Activated T-helper 17 cell treated with anti-CD3 and anti-CD28 coated beads, Interleukin-2, amount 50 U/mL, for 72 hours (primary cell): Measurements from ENCODE around the gene TCP11. TPM values are rescaled to one million over a fixed set of nuclear protein-coding genes. Genes with fewer than 3 reads are reported as not detected.
"Not testable (repeated sequence)": the region's sequence is repeated elsewhere in the genome, so short reads cannot be mapped to it uniquely, and the experiment has no call there.

Experiments used
- ATAC-seq: fragments of 150-1000 bp; cut with Tn5 transposase; replicated peaks from 2 replicates; pipeline ENCODE4 v1.10.0; 2021; ENCODE audit warnings: mild to moderate bottlenecking, moderate library complexity
- H3K27ac Mint-ChIP-seq: one replicate; pipeline ENCODE4 v1.8.0; 2022; ENCODE audit warnings: mixed read lengths
- H3K27me3 Mint-ChIP-seq: one replicate; pipeline ENCODE4 v1.8.0; 2022; ENCODE audit warnings: mixed read lengths
- H3K36me3 Mint-ChIP-seq: one replicate; pipeline ENCODE4 v1.8.0; 2022; ENCODE audit warnings: low read depth, mild to moderate bottlenecking, mixed read lengths
- H3K4me1 Mint-ChIP-seq: one replicate; pipeline ENCODE4 v1.8.0; 2022; ENCODE audit warnings: mixed read lengths
- H3K4me3 Mint-ChIP-seq: one replicate; pipeline ENCODE4 v1.8.0; 2022; ENCODE audit warnings: mild to moderate bottlenecking, mixed read lengths
- H3K9me3 Mint-ChIP-seq: one replicate; pipeline ENCODE4 v1.8.0; 2022; ENCODE audit warnings: mixed read lengths
- total RNA-seq, 2 donors: library from RNA; stranded (reverse); gene quantifications; one replicate each; pipeline ENCODE4 v1.2.3, GENCODE V29; 2022

The TCP11 gene
- total RNA-seq, 2 donors from 2014 or later: not detected

DNA sequence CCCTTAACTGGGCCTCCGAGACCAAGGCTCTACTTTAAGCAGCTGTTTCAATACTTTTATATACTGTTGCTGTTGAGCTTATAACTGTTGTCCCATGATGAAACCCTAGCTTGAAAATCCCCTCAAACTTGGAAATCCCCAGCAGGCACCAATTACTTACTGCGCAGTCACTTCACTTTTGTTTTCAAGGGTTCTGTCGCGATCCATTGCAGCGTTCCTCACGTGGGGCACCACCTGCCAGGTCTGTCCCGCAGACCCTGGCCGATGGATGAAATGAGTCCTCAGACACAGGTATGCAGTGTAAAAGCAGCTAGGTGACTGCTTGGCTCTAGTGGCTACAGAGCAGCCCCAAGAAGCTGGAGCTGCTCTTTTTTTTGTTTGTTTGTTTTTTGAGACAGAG is 33.9 kb downstream of the TCP11 start:
- H3K4me1 Mint-ChIP-seq, H3K9me3 Mint-ChIP-seq, H3K36me3 Mint-ChIP-seq: not testable (repeated sequence)
- peak overlapping the region; percentile 23 for H3K4me3 Mint-ChIP-seq
- peak; percentile 65 for ATAC-seq
- peak overlapping the region; percentile 58 for H3K27ac Mint-ChIP-seq
- H3K27me3 Mint-ChIP-seq: peaks cover 15% of the 10 kb centered on the region

DNA sequence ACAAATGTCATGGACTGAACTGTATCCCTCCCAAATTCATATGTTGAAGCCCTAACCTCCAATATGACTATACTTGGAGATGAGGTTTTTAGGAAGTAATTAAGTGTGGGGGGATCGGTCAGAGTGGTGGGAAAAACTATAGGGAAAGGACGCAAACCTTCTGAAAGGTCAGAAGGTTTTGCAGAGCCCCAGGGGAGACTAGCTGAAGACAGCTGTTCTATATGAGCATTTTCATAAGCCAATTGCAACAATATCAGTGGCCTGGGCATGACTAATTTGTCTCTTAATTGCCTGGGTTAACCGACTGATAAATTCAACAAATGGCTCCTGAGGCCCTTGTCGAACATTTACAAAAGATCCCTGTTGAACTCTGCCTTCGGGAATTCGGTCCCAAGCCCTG is 35.1 kb downstream of the TCP11 start:
- not testable (repeated sequence) for H3K4me1 Mint-ChIP-seq, H3K4me3 Mint-ChIP-seq, H3K36me3 Mint-ChIP-seq, ATAC-seq, H3K27ac Mint-ChIP-seq, H3K9me3 Mint-ChIP-seq
- H3K27me3 Mint-ChIP-seq: peaks cover 15% of the 10 kb centered on the region

DNA sequence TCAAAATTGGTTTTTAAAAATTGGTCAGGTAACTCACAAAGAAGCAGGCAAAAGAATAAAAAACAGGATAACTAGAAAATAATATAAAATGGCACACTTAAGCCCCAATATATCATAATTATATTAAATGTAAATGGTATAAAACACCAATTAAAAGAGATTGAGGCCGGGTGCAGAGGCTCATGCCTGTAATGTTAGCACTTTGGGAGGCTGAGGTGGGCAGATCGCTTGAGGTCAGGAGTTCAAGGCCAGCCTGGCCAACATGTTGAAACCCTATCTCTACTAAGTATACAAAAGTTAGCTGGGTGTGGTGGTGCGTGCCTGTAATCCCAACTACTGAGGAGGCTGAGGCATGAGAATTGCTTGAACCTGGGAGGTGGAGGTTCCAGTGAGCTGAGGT is 36.1 kb downstream of the TCP11 start:
- Mint-ChIP-seq H3K9me3 (no peaks in the 10 kb centered on the region), H3K27ac (no peak overlapping the region), H3K4me1 (no peaks in the 10 kb centered on the region), H3K36me3 (no peaks in the 10 kb centered on the region), H3K4me3 (no peak overlapping the region), H3K27me3 (peaks cover 15% of the 10 kb centered on the region)
- no peak for ATAC-seq

DNA sequence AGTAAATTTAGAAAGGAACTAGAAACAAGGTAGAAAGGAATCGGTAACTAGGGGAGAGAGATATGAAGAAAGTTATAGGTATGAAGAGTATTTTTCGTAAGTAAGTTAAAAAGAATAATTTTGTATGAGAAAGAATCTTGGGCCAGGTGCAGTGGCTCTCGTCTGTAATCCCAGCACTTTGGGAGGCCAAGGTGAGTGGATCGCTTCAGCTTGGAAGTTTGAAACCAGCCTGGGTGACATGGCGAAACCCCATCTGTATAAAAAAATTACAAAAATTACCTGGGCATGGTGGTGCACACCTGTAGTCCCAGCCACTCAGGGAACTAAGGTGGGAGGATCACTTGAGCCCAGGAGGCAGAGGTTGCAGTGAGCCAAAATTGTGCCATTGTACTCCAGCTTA is 42.0 kb downstream of the TCP11 start:
- Mint-ChIP-seq H3K4me1 (no peaks in the 10 kb centered on the region), H3K36me3 (no peaks in the 10 kb centered on the region), H3K27me3 (no peaks in the 10 kb centered on the region), H3K9me3 (no peaks in the 10 kb centered on the region), H3K4me3 (no peak overlapping the region), H3K27ac (no peak overlapping the region)
- ATAC-seq: no peak

DNA sequence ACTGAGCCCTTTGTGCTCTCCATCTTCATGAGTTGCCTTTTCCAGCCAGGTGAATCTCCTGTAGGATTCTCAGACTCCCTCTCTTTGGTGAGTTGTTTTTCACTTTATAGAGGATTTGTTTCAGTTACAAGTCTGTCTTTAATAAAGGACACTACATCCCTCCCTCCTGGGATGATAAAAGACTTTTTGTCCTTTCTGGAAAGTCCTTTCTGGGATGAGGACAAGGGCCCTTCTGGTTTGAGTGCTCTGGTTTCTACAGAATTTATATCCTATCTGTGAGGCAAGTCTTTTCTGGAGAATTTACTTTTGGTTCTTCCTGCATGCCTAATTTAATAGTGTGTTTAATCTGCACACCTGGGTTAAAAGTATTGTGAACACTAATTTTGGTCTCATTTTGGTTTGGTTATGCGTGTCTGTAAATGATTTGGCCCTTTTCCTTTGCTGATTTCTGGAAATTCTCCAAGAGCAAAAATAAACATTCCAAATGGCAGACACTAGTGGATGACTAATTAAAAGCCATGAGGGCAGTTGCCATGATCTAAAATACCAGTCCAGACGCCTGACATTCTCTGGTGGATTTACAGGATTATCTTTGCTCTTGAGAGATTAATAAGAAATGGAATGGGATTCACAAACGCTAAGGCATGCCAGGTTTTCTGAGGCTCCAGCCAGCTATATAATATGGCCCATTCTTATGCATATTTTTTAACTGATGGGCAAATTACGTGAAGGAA is 44.8 kb downstream of the TCP11 start:
- no peaks in the 10 kb centered on the region for H3K4me1 Mint-ChIP-seq
- H3K27ac Mint-ChIP-seq: no peak overlapping the region
- no peaks in the 10 kb centered on the region for H3K27me3 Mint-ChIP-seq
- no peak for ATAC-seq
- no peaks in the 10 kb centered on the region for H3K36me3 Mint-ChIP-seq
- no peaks in the 10 kb centered on the region for H3K9me3 Mint-ChIP-seq
- no peak overlapping the region for H3K4me3 Mint-ChIP-seq

DNA sequence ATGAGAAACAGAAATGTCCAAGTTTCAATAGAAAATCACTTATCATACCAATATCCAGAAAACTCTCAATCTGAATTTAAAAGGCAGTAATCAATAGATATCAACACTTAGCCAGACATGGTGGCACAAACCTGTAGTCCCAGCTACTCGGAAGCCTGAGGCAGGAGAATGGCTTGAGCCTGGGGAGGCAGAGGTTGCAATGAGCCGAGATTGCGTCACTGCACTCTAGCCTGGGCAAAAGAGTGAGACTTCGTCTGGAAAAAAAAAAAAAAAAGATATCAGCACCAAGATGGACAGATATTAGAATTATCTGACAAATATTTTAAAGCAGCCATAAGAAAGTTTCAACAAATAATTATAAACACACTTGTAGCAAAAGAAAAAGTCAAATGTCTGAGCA is 47.0 kb downstream of the TCP11 start:
- H3K27me3 Mint-ChIP-seq: no peaks in the 10 kb centered on the region

DNA sequence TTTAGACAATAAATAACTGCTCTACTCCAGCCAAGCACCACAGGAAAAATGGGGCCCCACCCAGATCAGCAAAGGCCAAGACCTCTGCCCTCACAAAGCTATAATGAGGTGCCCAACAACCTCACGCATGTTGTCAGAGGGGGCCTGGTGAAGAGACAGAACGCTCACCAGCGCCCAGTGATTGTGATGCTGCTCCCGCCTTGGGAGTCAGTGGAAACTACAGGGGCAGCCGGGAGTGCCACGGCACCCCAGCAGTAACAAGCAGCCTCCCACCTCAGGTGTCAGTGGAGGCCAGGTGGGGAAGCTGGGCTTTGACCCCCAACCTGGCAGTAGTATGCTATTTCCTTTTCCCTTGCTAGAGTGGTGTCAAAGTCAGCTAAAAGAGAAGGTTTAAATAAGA is 47.4 kb downstream of the TCP11 start:
- no peaks in the 10 kb centered on the region for H3K27me3 Mint-ChIP-seq
- H3K4me3 Mint-ChIP-seq: no peak overlapping the region
- no peaks in the 10 kb centered on the region for H3K4me1 Mint-ChIP-seq
- no peak for ATAC-seq
- H3K27ac Mint-ChIP-seq: no peak overlapping the region
- no peaks in the 10 kb centered on the region for H3K9me3 Mint-ChIP-seq
- H3K36me3 Mint-ChIP-seq: peaks cover under 1% of the 10 kb centered on the region

More for the DNA sequence above, 47.0 kb downstream of the TCP11 start:
- no peaks in the 10 kb centered on the region for H3K36me3 Mint-ChIP-seq
- H3K4me3 Mint-ChIP-seq: no peak overlapping the region
- no peaks in the 10 kb centered on the region for H3K4me1 Mint-ChIP-seq
- H3K9me3 Mint-ChIP-seq: no peaks in the 10 kb centered on the region
- no peak overlapping the region for H3K27ac Mint-ChIP-seq
- no peak for ATAC-seq

DNA sequence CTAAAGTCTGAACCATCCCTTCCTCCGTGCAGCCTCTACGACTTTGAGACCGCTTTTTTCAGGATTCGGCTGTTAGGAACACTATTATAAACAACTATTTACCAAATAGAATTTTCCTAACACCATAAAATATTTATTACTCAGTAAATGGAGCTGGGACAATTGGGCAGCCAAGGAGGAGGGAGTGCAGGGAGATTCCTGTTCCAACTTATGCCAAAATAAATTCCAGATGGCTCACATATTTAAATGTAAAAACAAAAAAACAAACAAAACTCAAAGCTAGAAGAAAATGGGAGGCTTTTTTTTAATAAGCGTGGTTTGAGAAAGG is 48.1 kb downstream of the TCP11 start:
- H3K27me3 Mint-ChIP-seq: no peaks in the 10 kb centered on the region
- ATAC-seq: no peak
- no peak overlapping the region for H3K27ac Mint-ChIP-seq
- no peak overlapping the region for H3K4me3 Mint-ChIP-seq
- peaks cover 5% of the 10 kb centered on the region for H3K36me3 Mint-ChIP-seq
- no peaks in the 10 kb centered on the region for H3K9me3 Mint-ChIP-seq
- no peaks in the 10 kb centered on the region for H3K4me1 Mint-ChIP-seq

DNA sequence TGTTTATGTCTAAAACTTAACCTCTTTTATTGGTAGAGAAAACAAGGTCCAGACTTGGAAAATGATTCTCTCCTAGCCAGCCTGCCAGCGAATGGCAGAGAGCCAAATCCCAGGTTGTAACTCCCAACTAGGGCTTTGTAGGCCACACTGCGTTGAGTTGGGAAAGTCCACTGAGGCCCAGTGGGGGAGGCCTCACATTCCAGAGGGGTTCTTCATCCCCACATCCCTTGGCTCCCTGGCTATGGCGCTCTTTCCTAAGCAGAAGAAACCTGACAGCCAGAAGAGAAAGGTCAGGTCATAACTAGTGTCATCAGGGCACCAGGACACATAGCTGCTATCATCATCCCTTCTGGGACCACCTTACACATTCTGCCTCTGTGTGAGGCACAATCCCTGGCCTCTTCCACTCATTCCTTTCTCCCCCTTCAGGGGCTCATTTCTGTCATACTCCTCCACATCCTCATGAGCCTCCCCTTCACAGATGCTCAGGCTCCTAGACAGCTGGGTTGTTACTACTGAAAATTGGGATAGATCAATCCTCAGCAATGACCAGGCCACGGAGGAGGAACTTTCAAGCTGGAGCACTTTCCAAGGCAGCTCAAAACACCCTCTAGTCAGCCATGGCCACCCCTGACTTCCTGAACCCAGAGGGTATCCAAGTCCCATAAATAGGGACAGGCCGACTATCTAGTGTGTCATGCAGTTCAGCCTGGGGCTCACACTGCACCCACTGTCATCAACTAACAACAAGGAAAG is 48.6 kb downstream of the TCP11 start:
- Mint-ChIP-seq H3K27me3 (no peaks in the 10 kb centered on the region), H3K4me3 (no peak overlapping the region), H3K27ac (no peak overlapping the region), H3K9me3 (no peaks in the 10 kb centered on the region), H3K36me3 (peaks cover 9% of the 10 kb centered on the region), H3K4me1 (no peaks in the 10 kb centered on the region)
- ATAC-seq: no peak

DNA sequence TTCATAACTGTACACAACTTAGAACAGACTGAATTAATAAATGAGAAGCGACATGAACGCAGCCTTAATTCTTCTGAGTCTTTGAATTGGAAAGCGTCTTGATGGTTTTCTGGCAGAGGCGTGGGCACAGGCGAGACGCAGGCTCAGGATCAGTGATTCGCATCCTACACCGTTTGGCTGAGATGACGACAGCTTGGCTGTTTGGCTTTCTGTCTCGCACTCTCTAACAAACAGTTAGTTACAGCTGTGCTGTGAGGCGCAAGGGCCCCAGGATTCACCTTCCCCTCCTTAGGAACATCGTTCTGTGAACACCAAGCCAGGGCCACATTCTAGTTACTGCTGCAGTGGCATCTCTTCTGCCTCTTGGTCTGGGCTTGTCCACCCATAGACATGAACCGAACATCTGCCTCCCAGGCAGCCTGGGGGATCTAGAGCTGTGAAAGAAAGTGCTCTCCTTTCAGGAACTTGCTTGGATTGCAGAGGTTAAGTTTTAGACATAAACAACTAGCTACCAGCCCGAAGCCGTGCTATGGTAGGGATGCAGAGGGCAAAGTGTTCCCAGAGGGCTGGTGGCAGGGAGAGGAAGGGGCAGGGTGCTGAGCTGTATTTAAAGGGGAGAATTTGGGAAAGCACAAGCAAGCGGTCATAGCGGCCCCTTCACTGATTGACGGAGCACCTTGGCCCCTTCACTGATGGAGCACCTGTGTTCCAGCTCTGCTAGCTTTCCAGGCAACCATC is 49.6 kb downstream of the TCP11 start:
- H3K4me3 Mint-ChIP-seq: no peak overlapping the region
- H3K27me3 Mint-ChIP-seq: no peaks in the 10 kb centered on the region
- no peak overlapping the region for H3K27ac Mint-ChIP-seq
- peaks cover 20% of the 10 kb centered on the region for H3K36me3 Mint-ChIP-seq
- ATAC-seq: no peak
- no peaks in the 10 kb centered on the region for H3K9me3 Mint-ChIP-seq
- no peaks in the 10 kb centered on the region for H3K4me1 Mint-ChIP-seq

DNA sequence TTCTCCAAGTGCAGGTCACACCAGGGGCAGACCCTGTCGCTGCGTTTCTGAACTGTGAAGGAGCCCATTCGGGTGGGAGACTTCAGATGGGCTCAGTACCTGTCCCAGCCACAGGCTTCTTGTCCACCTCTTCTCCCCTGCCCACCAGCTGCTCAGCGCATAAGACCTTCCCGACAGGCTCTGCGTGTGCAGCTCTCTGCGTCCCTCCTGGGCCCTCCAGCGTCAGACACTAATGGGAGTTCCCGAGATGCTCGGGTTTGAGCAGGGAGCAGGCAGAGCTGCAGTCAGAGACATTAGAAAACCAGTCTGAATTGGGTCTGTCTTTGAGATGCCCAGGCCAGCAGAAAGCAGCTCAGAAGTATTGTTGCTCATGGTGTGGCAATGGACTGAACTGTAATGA is 50.4 kb downstream of the TCP11 start:
- ATAC-seq: no peak
- Mint-ChIP-seq H3K27me3 (no peaks in the 10 kb centered on the region), H3K27ac (no peak overlapping the region), H3K4me1 (no peaks in the 10 kb centered on the region), H3K4me3 (no peak overlapping the region), H3K36me3 (peaks cover 25% of the 10 kb centered on the region), H3K9me3 (no peaks in the 10 kb centered on the region)

DNA sequence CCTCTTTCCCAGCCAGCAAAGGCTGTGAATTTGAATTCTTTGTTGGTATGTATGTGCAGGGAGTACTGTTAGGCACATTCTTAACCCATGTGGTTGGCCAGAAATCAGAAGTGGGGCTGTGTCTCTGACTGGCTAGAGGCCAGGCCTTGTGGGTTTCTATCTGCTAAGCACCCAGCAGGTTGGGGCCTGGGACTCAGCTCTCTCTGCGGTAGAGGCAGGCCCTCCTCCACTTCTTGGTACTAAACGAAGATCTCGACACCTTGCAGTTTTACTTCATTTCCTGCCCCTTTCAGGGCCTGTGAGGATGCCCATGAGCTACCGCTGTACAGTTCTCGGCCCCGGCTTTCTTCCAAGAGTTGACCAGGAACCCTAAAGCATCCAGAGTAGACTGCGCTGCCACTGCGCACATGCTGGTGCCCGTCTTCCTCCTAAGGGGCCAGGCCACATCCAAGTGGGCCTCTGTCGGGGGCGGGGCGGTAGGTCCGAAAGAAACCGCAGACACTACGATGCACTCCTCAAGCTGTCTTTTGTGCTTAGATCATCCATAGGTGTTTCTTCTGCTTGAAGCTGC is 51.1 kb downstream of the TCP11 start:
- H3K36me3 Mint-ChIP-seq: peaks cover 25% of the 10 kb centered on the region
- H3K4me1 Mint-ChIP-seq: no peaks in the 10 kb centered on the region
- H3K27ac Mint-ChIP-seq: no peak overlapping the region
- H3K27me3 Mint-ChIP-seq: no peaks in the 10 kb centered on the region
- no peaks in the 10 kb centered on the region for H3K9me3 Mint-ChIP-seq
- no peak overlapping the region for H3K4me3 Mint-ChIP-seq
- no peak for ATAC-seq

DNA sequence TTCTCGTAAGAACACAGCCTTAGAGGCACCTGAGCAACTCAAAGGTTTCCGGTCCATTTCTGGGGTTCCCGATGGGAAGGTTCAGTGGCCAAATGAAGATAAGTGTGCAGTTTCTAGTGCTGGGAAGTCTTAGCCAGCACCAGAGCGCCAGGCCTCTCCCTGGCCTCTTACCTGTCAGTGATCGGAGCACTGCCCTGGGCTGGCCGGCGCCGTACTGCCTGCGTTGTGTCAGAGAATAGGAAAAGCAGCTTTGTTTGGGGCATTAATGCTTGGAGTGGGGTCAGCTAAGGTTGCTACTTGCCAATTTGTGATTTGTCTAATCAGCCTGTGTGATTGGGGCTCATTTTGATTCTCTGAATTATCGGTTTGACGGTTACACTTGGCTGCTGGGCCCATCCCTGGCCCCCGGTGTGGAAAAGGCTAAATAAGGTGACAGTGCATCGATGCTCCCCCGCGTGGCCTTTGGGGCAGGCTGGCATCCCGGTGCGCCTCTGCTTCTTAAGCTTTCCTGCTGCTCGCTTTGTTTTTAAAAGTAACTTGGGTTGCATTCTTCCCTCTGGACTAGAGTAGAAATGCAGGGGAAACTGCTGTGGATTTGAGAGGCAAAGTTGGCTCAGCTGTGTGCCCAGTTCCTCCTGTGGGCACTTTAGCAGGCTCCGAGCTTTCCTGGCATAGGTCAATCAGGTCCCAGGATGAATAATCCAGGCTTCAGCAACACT is 51.8 kb downstream of the TCP11 start:
- no peak for ATAC-seq
- Mint-ChIP-seq H3K36me3 (peaks cover 25% of the 10 kb centered on the region), H3K9me3 (no peaks in the 10 kb centered on the region), H3K4me1 (no peaks in the 10 kb centered on the region), H3K27ac (no peak overlapping the region), H3K27me3 (no peaks in the 10 kb centered on the region), H3K4me3 (no peak overlapping the region)
